HepG2 (cell line): ENCODE measurements around the gene CTNNAL1. TPM values are rescaled to one million over a fixed set of nuclear protein-coding genes. Genes with fewer than 3 reads are reported as not detected.

Source experiments
- ATAC-seq: fragments of 200-7000 bp; cut with Tn5 transposase; 3 replicates; pipeline ENCODE4 v1.9.1; 2020; ENCODE audit warnings: mild to moderate bottlenecking, moderate library complexity
- BruUV-seq: library from RNA; stranded (reverse); fragments of 400-500 nt; replicated peaks from 2 replicates; lab custom pipeline; 2021; lab: Mats Ljungman, UMichigan
- CTCF ChIA-PET: fragments of 300-600 bp; formaldehyde crosslinking; extraction: SDS; loops from one replicate; lab custom pipeline; 2021; ENCODE audit warnings: low total read pairs, inconsistent platforms, low intra/inter-chr PET ratio; lab: Yijun Ruan, JAX
- POLR2A ChIA-PET: fragments of 350-600 bp; sonication (Branson Sonifier 250); formaldehyde crosslinking; loops from one replicate; lab custom pipeline; 2020; ENCODE audit warnings: antibody characterized with exemption, inconsistent platforms; lab: Yijun Ruan, JAX
- DNase-seq: peaks from one replicate; pipeline ENCODE4 v3.0.0-alpha.2; 2015; ENCODE audit warnings: low spot score
- FAIRE-seq: peaks from 3 replicates; lab custom pipeline; 2011; peaks lifted over from hg19 to GRCh38; lab: Jason Lieb, UNC
- H2AFZ ChIP-seq: one replicate; pipeline ENCODE4 v1.6.1; 2011; ENCODE audit warnings: low read length, inconsistent platforms
- H3K27ac ChIP-seq: fragments of 300-600 bp; 3 replicates; pipeline ENCODE4 v1.8.0; 2011; ENCODE audit warnings: mixed run types, mild to moderate bottlenecking, mixed read lengths, low read length, inconsistent platforms; ENCODE audit not compliant: insufficient read depth; ENCODE audit errors: extremely low read length
- H3K27me3 ChIP-seq, 2 experiments: fragments of 200-600 bp in 1 of 2; 2 replicates in 1 of 2; 3 replicates in 1 of 2; pipeline versions ENCODE4 v1.6.0 to v1.8.0; 2011; ENCODE audit warnings: low read length in 2 of 2, mild to moderate bottlenecking in 2 of 2, moderate library complexity in 2 of 2, inconsistent platforms in 1 of 2; ENCODE audit not compliant: insufficient read depth in 2 of 2, control insufficient read depth in 1 of 2
- H3K36me3 ChIP-seq, 2 experiments: fragments of 200-600 bp in 1 of 2; replicated peaks in 1 of 2; 2 replicates in 1 of 2; 3 replicates in 1 of 2; pipeline versions ENCODE4 v1.5.1 to v1.8.0; 2011; ENCODE audit warnings: low read length in 2 of 2, inconsistent platforms in 1 of 2; ENCODE audit not compliant: insufficient read depth in 2 of 2, control insufficient read depth in 1 of 2
- H3K4me1 ChIP-seq: 2 replicates; pipeline ENCODE4 v1.5.1; 2012; ENCODE audit warnings: low read length, inconsistent platforms; ENCODE audit not compliant: insufficient read depth
- H3K4me2 ChIP-seq: 2 replicates; pipeline ENCODE4 v1.6.0; 2011; ENCODE audit warnings: low read depth, low read length, inconsistent platforms
- H3K4me3 ChIP-seq, 3 experiments: fragments of 200-600 bp in 1 of 3; sonication (generic), shearing (Covaris generic) in 1 of 3; replicated peaks in 1 of 3; 2 replicates each; pipeline ENCODE4 v1.5.1; 2011 to 2016; ENCODE audit warnings: low read length in 3 of 3, inconsistent platforms in 2 of 3, low read depth in 2 of 3, mild to moderate bottlenecking in 2 of 3, control low read depth in 1 of 3, mixed read lengths in 1 of 3; ENCODE audit not compliant: insufficient read depth in 1 of 3
- H3K79me2 ChIP-seq: one replicate; pipeline ENCODE4 v1.6.1; 2011; ENCODE audit warnings: low read length, inconsistent platforms; ENCODE audit not compliant: insufficient read depth
- H3K9ac ChIP-seq: 2 replicates; pipeline ENCODE4 v1.6.0; 2011; ENCODE audit warnings: mild to moderate bottlenecking, low read depth, low read length, inconsistent platforms; ENCODE audit not compliant: insufficient read depth
- H3K9me3 ChIP-seq: 2 replicates; pipeline ENCODE4 v1.5.1; 2012; ENCODE audit warnings: mild to moderate bottlenecking, low read length
- H4K20me1 ChIP-seq: 2 replicates; pipeline ENCODE4 v1.6.0; 2011; ENCODE audit warnings: inconsistent platforms, mild to moderate bottlenecking, low read length, moderate library complexity; ENCODE audit not compliant: insufficient read depth
- BRD4 ChIP-seq: sonication (generic); formaldehyde crosslinking; IDR thresholded peaks from 2 replicates; pipeline ENCODE4 v1.4.0; 2020; ENCODE audit warnings: missing genetic modification reagents
- CSRNP1 ChIP-seq: sonication (generic); formaldehyde crosslinking; IDR thresholded peaks from 2 replicates; pipeline ENCODE4 v1.8.1; 2023; ENCODE audit warnings: mild to moderate bottlenecking, missing genetic modification reagents
- DRAP1 ChIP-seq: IDR thresholded peaks from 2 replicates; pipeline ENCODE4 v1.6.1; 2016; ENCODE audit warnings: missing genetic modification reagents, missing compliant biosample characterization
- HMG20A ChIP-seq: IDR thresholded peaks from 2 replicates; pipeline ENCODE4 v1.6.1; 2016; ENCODE audit warnings: borderline replicate concordance
- HMG20B ChIP-seq: conservative IDR thresholded peaks from 2 replicates; pipeline ENCODE4 v1.6.1; 2016; ENCODE audit warnings: missing genetic modification reagents, missing compliant biosample characterization
- HNRNPLL ChIP-seq: fragments of 200-400 bp; formaldehyde crosslinking; IDR thresholded peaks from 2 replicates; pipeline ENCODE4 v1.6.1; 2017; ENCODE audit warnings: mild to moderate bottlenecking, low read depth, low read length; ENCODE audit not compliant: poor library complexity, severe bottlenecking
- KDM6A ChIP-seq: IDR thresholded peaks from 2 replicates; pipeline ENCODE4 v1.6.1; 2016; ENCODE audit warnings: low read depth
- NR3C1 ChIP-seq: sonication (generic); formaldehyde crosslinking; IDR thresholded peaks from 2 replicates; pipeline ENCODE4 v1.4.0; 2020; ENCODE audit warnings: missing genetic modification reagents
- POLR2A ChIP-seq, 2 experiments: IDR thresholded peaks; 2 replicates each; pipeline ENCODE4 v1.6.1; 2011; ENCODE audit warnings: low read depth in 2 of 2, low read length in 2 of 2, mild to moderate bottlenecking in 1 of 2, moderate library complexity in 1 of 2; ENCODE audit not compliant: insufficient read depth in 1 of 2
- SOX6 ChIP-seq, 2 experiments: fragments of 450-650 bp in 1 of 2; sonication (generic) in 1 of 2; formaldehyde crosslinking in 1 of 2; IDR thresholded peaks; 2 replicates each; pipeline versions ENCODE4 v1.4.0 to v1.6.1; 2017 to 2020; ENCODE audit warnings: antibody characterized with exemption in 1 of 2, mild to moderate bottlenecking in 1 of 2, missing genetic modification reagents in 1 of 2
- ZNF143 ChIP-seq: sonication (generic); formaldehyde crosslinking; IDR thresholded peaks from 2 replicates; pipeline ENCODE4 v1.4.0; 2020; ENCODE audit warnings: missing genetic modification reagents
- ZNF335 ChIP-seq: sonication (generic); formaldehyde crosslinking; IDR thresholded peaks from 2 replicates; pipeline ENCODE4 v1.4.0; 2020; ENCODE audit warnings: missing genetic modification reagents
- ZNF484 ChIP-seq: sonication (generic); formaldehyde crosslinking; IDR thresholded peaks from 2 replicates; pipeline ENCODE4 v1.5.1; 2020; ENCODE audit warnings: mild to moderate bottlenecking, low read depth, missing genetic modification reagents, borderline replicate concordance
- ZNF570 ChIP-seq: sonication (generic); formaldehyde crosslinking; IDR thresholded peaks from 2 replicates; pipeline ENCODE4 v1.4.0; 2020; ENCODE audit warnings: mild to moderate bottlenecking, missing genetic modification reagents, borderline replicate concordance
- ZSCAN25 ChIP-seq: sonication (generic); formaldehyde crosslinking; IDR thresholded peaks from 2 replicates; pipeline ENCODE4 v1.8.0; 2022; ENCODE audit warnings: mild to moderate bottlenecking, missing genetic modification reagents
- WGBS: methylation state at CpG from one replicate; pipeline ENCODE4 v1.1.6; 2017; ENCODE audit warnings: low lambda C conversion rate; 5-methylcytosine and 5-hydroxymethylcytosine counted together
- in situ Hi-C: cut with HindIII; loops from 2 replicates; pipeline ENCODE4 v1.10.0; 2017; ENCODE audit warnings: low pct_unique_long_range_greater_than_20kb; ENCODE audit not compliant: extremely low pct_ligation_motif_present
- intact Hi-C: fragments of 100-400 bp; cut with micrococcal nuclease; formaldehyde crosslinking; loops from one replicate; pipeline ENCODE4 v1.10.0; 2022; ENCODE audit not compliant: unreplicated experiment
- polyA plus RNA-seq, 8 experiments: library from polyadenylated mRNA; depleted of rRNA in 3 of 8; stranded (reverse) in 7 of 8; unstranded in 1 of 8; fragments of >200 nt; fragmentation: Illumina TruSeq in 4 of 8; extraction: Trizol in 4 of 8; gene quantifications; 2 replicates each; pipeline versions ENCODE4 v1.2.1 to v1.2.3, GENCODE V29; 2011 to 2016; ENCODE audit warnings: low read depth in 4 of 8, missing spikeins in 1 of 8, mixed read lengths in 1 of 8; ENCODE audit not compliant: insufficient read depth in 1 of 8
- total RNA-seq, 5 experiments: library from RNA; depleted of rRNA; stranded (reverse); fragments of >200 nt; fragmentation: Illumina TruSeq; extraction: Trizol; gene quantifications; 2 replicates each; pipeline ENCODE4 v1.2.3, GENCODE V29; 2016; ENCODE audit warnings: low read depth in 1 of 5
- TF ChIP-seq, protein P1 (sequence below): sonication (generic); formaldehyde crosslinking; IDR thresholded peaks from 2 replicates; pipeline ENCODE4 v1.9.0; 2021; ENCODE audit warnings: missing genetic modification reagents, borderline replicate concordance
- TF ChIP-seq, protein P2 (sequence below): IDR thresholded peaks from 2 replicates; pipeline ENCODE4 v1.6.1; 2016
- TF ChIP-seq, protein P3 (sequence below): sonication (generic); formaldehyde crosslinking; IDR thresholded peaks from 2 replicates; pipeline ENCODE4 v1.4.0; 2020; ENCODE audit warnings: mild to moderate bottlenecking, missing genetic modification reagents

The CTNNAL1 gene
- total and polyA plus RNA-seq, 2 of the 13 experiments (the other 11 are each of a cell fraction or from before 2014, with no cell fraction given), result 32.0 to 162 TPM

DNA sequence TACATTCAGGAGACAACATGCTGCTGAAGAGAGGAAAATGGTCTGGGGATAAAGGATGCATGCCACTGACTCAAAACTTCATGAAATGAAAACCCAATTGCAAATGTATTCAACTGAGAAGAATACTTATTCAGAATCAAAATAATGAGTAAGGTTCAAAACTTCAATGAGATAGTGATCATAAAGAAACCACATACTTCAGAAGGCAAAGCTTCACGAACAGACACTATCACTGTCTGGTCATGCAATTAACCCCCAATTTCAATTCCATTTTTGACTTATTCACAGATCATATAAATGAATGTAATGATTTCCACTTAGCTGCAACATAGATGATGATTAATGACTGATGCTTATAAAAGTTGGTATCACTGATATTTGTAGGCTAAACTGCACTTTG, 33.0 kb upstream of the CTNNAL1 start:
- TF ChIP-seq KDM6A (CRISPR knock-in tag), result no peak
- no peak for TF ChIP-seq ZNF143
- TF ChIP-seq, protein P1, sequence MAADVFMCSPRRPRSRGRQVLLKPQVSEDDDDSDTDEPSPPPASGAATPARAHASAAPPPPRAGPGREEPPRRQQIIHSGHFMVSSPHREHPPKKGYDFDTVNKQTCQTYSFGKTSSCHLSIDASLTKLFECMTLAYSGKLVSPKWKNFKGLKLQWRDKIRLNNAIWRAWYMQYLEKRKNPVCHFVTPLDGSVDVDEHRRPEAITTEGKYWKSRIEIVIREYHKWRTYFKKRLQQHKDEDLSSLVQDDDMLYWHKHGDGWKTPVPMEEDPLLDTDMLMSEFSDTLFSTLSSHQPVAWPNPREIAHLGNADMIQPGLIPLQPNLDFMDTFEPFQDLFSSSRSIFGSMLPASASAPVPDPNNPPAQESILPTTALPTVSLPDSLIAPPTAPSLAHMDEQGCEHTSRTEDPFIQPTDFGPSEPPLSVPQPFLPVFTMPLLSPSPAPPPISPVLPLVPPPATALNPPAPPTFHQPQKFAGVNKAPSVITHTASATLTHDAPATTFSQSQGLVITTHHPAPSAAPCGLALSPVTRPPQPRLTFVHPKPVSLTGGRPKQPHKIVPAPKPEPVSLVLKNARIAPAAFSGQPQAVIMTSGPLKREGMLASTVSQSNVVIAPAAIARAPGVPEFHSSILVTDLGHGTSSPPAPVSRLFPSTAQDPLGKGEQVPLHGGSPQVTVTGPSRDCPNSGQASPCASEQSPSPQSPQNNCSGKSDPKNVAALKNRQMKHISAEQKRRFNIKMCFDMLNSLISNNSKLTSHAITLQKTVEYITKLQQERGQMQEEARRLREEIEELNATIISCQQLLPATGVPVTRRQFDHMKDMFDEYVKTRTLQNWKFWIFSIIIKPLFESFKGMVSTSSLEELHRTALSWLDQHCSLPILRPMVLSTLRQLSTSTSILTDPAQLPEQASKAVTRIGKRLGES, result no peak
- TF ChIP-seq NR3C1, result no peak
- TF ChIP-seq ZNF335, result no peak
- TF ChIP-seq POLR2A (IDR thresholded peaks at IDR 0.05; ENCODE audit: insufficient read depth in 1 of 2, low read depth in 2 of 2, low read length in 2 of 2), result no peak
- TF ChIP-seq, protein P2, sequence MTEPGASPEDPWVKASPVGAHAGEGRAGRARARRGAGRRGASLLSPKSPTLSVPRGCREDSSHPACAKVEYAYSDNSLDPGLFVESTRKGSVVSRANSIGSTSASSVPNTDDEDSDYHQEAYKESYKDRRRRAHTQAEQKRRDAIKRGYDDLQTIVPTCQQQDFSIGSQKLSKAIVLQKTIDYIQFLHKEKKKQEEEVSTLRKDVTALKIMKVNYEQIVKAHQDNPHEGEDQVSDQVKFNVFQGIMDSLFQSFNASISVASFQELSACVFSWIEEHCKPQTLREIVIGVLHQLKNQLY (CRISPR knock-in tag), result no peak
- no peak for TF ChIP-seq BRD4 (CRISPR knock-in tag)
- TF ChIP-seq DRAP1 (CRISPR knock-in tag), result no peak
- no peak for TF ChIP-seq SOX6 (IDR thresholded peaks at IDR 0.05)
- no peak for TF ChIP-seq SOX6 (CRISPR knock-in tag; IDR thresholded peaks at IDR 0.05)
- TF ChIP-seq CSRNP1 (CRISPR knock-in tag), result no peak
- TF ChIP-seq, protein P3, sequence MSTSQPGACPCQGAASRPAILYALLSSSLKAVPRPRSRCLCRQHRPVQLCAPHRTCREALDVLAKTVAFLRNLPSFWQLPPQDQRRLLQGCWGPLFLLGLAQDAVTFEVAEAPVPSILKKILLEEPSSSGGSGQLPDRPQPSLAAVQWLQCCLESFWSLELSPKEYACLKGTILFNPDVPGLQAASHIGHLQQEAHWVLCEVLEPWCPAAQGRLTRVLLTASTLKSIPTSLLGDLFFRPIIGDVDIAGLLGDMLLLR (CRISPR knock-in tag), result no peak
- no peak for TF ChIP-seq ZNF484 (CRISPR knock-in tag)
- TF ChIP-seq ZNF570 (CRISPR knock-in tag), result no peak
- no peak for TF ChIP-seq HMG20A (CRISPR knock-in tag)
- TF ChIP-seq ZSCAN25 (CRISPR knock-in tag), result no peak
- no peak for TF ChIP-seq HMG20B (CRISPR knock-in tag)
- TF ChIP-seq HNRNPLL, result no peak
- H3K27me3 ChIP-seq, result no peaks in the 10 kb centered on the region
- H3K4me3 ChIP-seq, result no peak overlapping the region
- ATAC-seq (no peak), FAIRE-seq (no peak), DNase-seq (no peak)
- H3K9me3 ChIP-seq, result no peaks in the 10 kb centered on the region
- 92% methylated on average over 1 of the region's 1 CpG for WGBS
- H3K27ac ChIP-seq, result no peak overlapping the region
- no peak overlapping the region for H3K4me2 ChIP-seq
- BruUV-seq, result no TSS peak
- H3K36me3 ChIP-seq, result peaks cover 15 to 85% of the 10 kb centered on the region in 2 experiments
- no peak overlapping the region for H2AFZ ChIP-seq
- no peaks in the 10 kb centered on the region for H3K4me1 ChIP-seq
- no peaks in the 10 kb centered on the region for H4K20me1 ChIP-seq
- no peaks in the 10 kb centered on the region for H3K79me2 ChIP-seq
- ChIA-PET POLR2A (no interaction called here), CTCF (no interaction called here)
- in situ Hi-C loops, result no loop called here
- intact Hi-C loops, result no loop called here
- no peak overlapping the region for H3K9ac ChIP-seq
